OCI-LY7 (cell line): Measurements from ENCODE around the gene DAB2IP. TPM values are rescaled to one million over a fixed set of nuclear protein-coding genes. Genes with fewer than 3 reads are reported as not detected.

ENCODE experiments used
- BruUV-seq: library from RNA; stranded (reverse); fragments of 400-500 nt; replicated peaks from 2 replicates; lab custom pipeline; 2021; lab: Mats Ljungman, UMichigan
- CTCF ChIA-PET: fragments of 300-600 bp; sonication (Branson Sonifier 250); formaldehyde crosslinking; loops from one replicate; lab custom pipeline; 2022; ENCODE audit warnings: antibody characterized with exemption; ENCODE audit not compliant: unreplicated experiment; lab: Charles Lee
- POLR2A ChIA-PET: fragments of 300-600 bp; sonication (Branson Sonifier 250); formaldehyde crosslinking; loops from one replicate; lab custom pipeline; 2022; ENCODE audit warnings: antibody characterized with exemption; lab: Charles Lee
- DNase-seq: peaks from one replicate; pipeline ENCODE4 v3.0.0-alpha.2; 2015; ENCODE audit warnings: low spot score
- H2AFZ ChIP-seq: fragments of 200-600 bp; sonication (generic), shearing (Covaris generic); 2 replicates; pipeline ENCODE4 v1.6.1; 2014; ENCODE audit warnings: mild to moderate bottlenecking, antibody characterized with exemption, low read length, moderate library complexity
- H3K27ac ChIP-seq: fragments of 200-600 bp; sonication (generic); 2 replicates; pipeline ENCODE4 v1.5.1; 2014; ENCODE audit warnings: mixed run types, low read depth, mild to moderate bottlenecking, moderate library complexity, low read length, inconsistent platforms; ENCODE audit not compliant: poor library complexity, severe bottlenecking
- H3K36me3 ChIP-seq: fragments of 200-600 bp; sonication (generic); 2 replicates; pipeline ENCODE4 v1.6.1; 2014; ENCODE audit warnings: mild to moderate bottlenecking, antibody characterized with exemption, low read length, moderate library complexity, mixed read lengths; ENCODE audit not compliant: insufficient read depth
- H3K4me1 ChIP-seq: fragments of 200-600 bp; sonication (generic); 2 replicates; pipeline ENCODE4 v1.5.1; 2014; ENCODE audit warnings: mild to moderate bottlenecking, low read length; ENCODE audit not compliant: insufficient read depth, poor library complexity, severe bottlenecking
- H3K4me2 ChIP-seq: fragments of 200-600 bp; sonication (generic); 2 replicates; pipeline ENCODE4 v1.6.1; 2014; ENCODE audit warnings: mild to moderate bottlenecking, low read length
- H3K4me3 ChIP-seq: fragments of 200-600 bp; sonication (generic); 2 replicates; pipeline ENCODE4 v1.5.1; 2014; ENCODE audit warnings: mild to moderate bottlenecking, low read depth, low read length; ENCODE audit not compliant: poor library complexity, severe bottlenecking
- H3K79me2 ChIP-seq: fragments of 200-600 bp; sonication (generic); 2 replicates; pipeline ENCODE4 v1.6.1; 2016; ENCODE audit warnings: low read depth, mild to moderate bottlenecking, low read length, moderate library complexity, mixed read lengths; ENCODE audit not compliant: insufficient read depth
- H3K9me2 ChIP-seq: fragments of 200-600 bp; sonication (generic); 2 replicates; pipeline ENCODE4 v1.6.1; 2016; ENCODE audit warnings: mild to moderate bottlenecking, low read length, mixed read lengths; ENCODE audit not compliant: insufficient read depth
- H3K9me3 ChIP-seq: fragments of 200-600 bp; sonication (generic); 2 replicates; pipeline ENCODE4 v1.6.1; 2014; ENCODE audit warnings: mild to moderate bottlenecking, mixed run types, low read length, mixed read lengths
- H4K20me1 ChIP-seq: fragments of 200-600 bp; sonication (generic); 2 replicates; pipeline ENCODE4 v1.6.1; 2014; ENCODE audit warnings: mild to moderate bottlenecking, antibody characterized with exemption, low read length, moderate library complexity, mixed read lengths; ENCODE audit not compliant: insufficient read depth
- CTCF ChIP-seq: fragments of 200-600 bp; sonication (generic); conservative IDR thresholded peaks from 2 replicates; pipeline ENCODE4 v1.5.1; 2014; ENCODE audit warnings: mild to moderate bottlenecking, antibody characterized with exemption, low read length, moderate library complexity, mixed read lengths
- EZH2phosphoT487 ChIP-seq: fragments of 200-600 bp; sonication (generic); IDR thresholded peaks from 2 replicates; pipeline ENCODE4 v1.6.1; 2018; ENCODE audit warnings: low read depth, borderline replicate concordance, mild to moderate bottlenecking, mixed run types, antibody characterized with exemption, low read length, moderate library complexity, mixed read lengths
- intact Hi-C: fragments of 100-400 bp; cut with micrococcal nuclease; formaldehyde crosslinking; loops from one replicate; pipeline ENCODE4 v1.10.0; 2022; ENCODE audit not compliant: unreplicated experiment
- total RNA-seq, 2 experiments: library from RNA; depleted of rRNA in 1 of 2; stranded (reverse); fragments of >200 nt in 1 of 2; shearing (Covaris generic) in 1 of 2; gene quantifications; 2 replicates each; pipeline ENCODE4 v1.2.3, GENCODE V29; 2014 to 2022

The DAB2IP gene
- total RNA-seq, 2 experiments from 2014 or later, result 3.9 to 11.1 TPM

GRCh38 chr9:121824651-121825030 lies 173.2 kb downstream of the DAB2IP start:
- intact Hi-C loops, result no loop called here
- Histone ChIP-seq H3K79me2 (no peaks in the 10 kb centered on the region), H3K9me3 (no peaks in the 10 kb centered on the region), H3K4me3 (no peak overlapping the region), H4K20me1 (no peaks in the 10 kb centered on the region), H3K27ac (no peak overlapping the region), H3K4me1 (peaks cover 28% of the 10 kb centered on the region), H3K36me3 (no peaks in the 10 kb centered on the region), H2AFZ (no peak overlapping the region; the same call in 1 of the 2 replicates), H3K9me2 (no peaks in the 10 kb centered on the region), H3K4me2 (no peak overlapping the region)
- ChIA-PET POLR2A (interaction anchor here (0.7 to 1.5 kb wide), 2 partner anchors 9 to 18 kb away, joined by 3 read pairs; no protein-coding TSS in a partner anchor), CTCF (no interaction called here)
- no TSS peak for BruUV-seq
- peak; percentile 24 for DNase-seq
- peak; percentile 62 for TF ChIP-seq CTCF
- TF ChIP-seq EZH2phosphoT487, result no peak

GRCh38 chr9:121825031-121825691 lies 173.7 kb downstream of the DAB2IP start:
- H3K4me2 ChIP-seq, result no peak overlapping the region
- H3K4me1 ChIP-seq, result peaks cover 23% of the 10 kb centered on the region
- no peaks in the 10 kb centered on the region for H3K9me2 ChIP-seq
- POLR2A ChIA-PET, result interaction anchor here (0.6 to 1.5 kb wide), 3 partner anchors 8 to 171 kb away, joined by 3 read pairs; no protein-coding TSS in a partner anchor
- H3K27ac ChIP-seq, result no peak overlapping the region
- no peak overlapping the region; the same call in 1 of the 2 replicates for H2AFZ ChIP-seq
- H3K79me2 ChIP-seq, result no peaks in the 10 kb centered on the region
- no peak for DNase-seq
- H3K4me3 ChIP-seq, result no peak overlapping the region
- H3K36me3 ChIP-seq, result no peaks in the 10 kb centered on the region
- H3K9me3 ChIP-seq, result no peaks in the 10 kb centered on the region
- CTCF ChIA-PET, result no interaction called here
- TF ChIP-seq EZH2phosphoT487 (no peak), CTCF (no peak; the same call in 1 of the 2 replicates)
- H4K20me1 ChIP-seq, result no peaks in the 10 kb centered on the region
- intact Hi-C loops, result no loop called here
- no TSS peak for BruUV-seq

GRCh38 chr9:121826711-121827110 lies 175.3 kb downstream of the DAB2IP start:
- H3K4me2 ChIP-seq, result no peak overlapping the region

More at GRCh38 chr9:121826711-121827110, 175.3 kb downstream of the DAB2IP start:
- no TSS peak for BruUV-seq
- Histone ChIP-seq H3K79me2 (no peaks in the 10 kb centered on the region), H3K27ac (no peak overlapping the region), H3K36me3 (no peaks in the 10 kb centered on the region), H3K9me2 (no peaks in the 10 kb centered on the region), H3K9me3 (no peaks in the 10 kb centered on the region), H3K4me3 (no peak overlapping the region), H4K20me1 (no peaks in the 10 kb centered on the region), H2AFZ (no peak overlapping the region), H3K4me1 (peaks cover 15% of the 10 kb centered on the region)
- DNase-seq, result no peak
- POLR2A ChIA-PET, result no interaction called here
- CTCF ChIA-PET, result no interaction called here
- intact Hi-C loops, result no loop called here
- no peak for TF ChIP-seq CTCF
- no peak for TF ChIP-seq EZH2phosphoT487
